Stomach (tissue), 9 donors: ENCODE data around the gene NFE2L3. TPM values are rescaled to one million over a fixed set of nuclear protein-coding genes. Genes with fewer than 3 reads are reported as not detected.

ENCODE experiments used
- DNase-seq, 2 donors: peaks; one replicate each; pipeline versions ENCODE4 v3.0.0 to v3.0.0-alpha.2; 2013 to 2019
- H3K27ac ChIP-seq, 5 donors: fragments of 200-600 bp in 4 of 5; sonication (generic) in 4 of 5; one replicate each; pipeline ENCODE4 v1.5.1; 2013 to 2019; ENCODE audit warnings: mild to moderate bottlenecking in 1 of 5, moderate library complexity in 1 of 5
- H3K27me3 ChIP-seq, 3 donors: fragments of 200-600 bp; sonication (generic); one replicate each; pipeline ENCODE4 v1.5.1; 2017 to 2019; ENCODE audit warnings: mixed run types in 1 of 3
- H3K36me3 ChIP-seq, 4 donors: fragments of 200-600 bp; sonication (generic); 1 replicate in 3 of 4; 2 replicates in 1 of 4; pipeline ENCODE4 v1.5.1; 2016 to 2019
- H3K4me1 ChIP-seq, 4 donors: fragments of 200-600 bp; sonication (generic); one replicate each; pipeline ENCODE4 v1.5.1; 2016 to 2019
- H3K4me3 ChIP-seq, 4 donors: fragments of 200-600 bp; sonication (generic) in 3 of 4; one replicate each; pipeline ENCODE4 v1.5.1; 2016 to 2019; ENCODE audit warnings: mild to moderate bottlenecking in 1 of 4
- H3K9me3 ChIP-seq, 4 donors: fragments of 200-600 bp; sonication (generic); one replicate each; pipeline ENCODE4 v1.5.1; 2016 to 2019
- EP300 ChIP-seq: sonication (generic); formaldehyde crosslinking; IDR thresholded peaks from one replicate; pipeline ENCODE4 v1.6.1; 2017; ENCODE audit warnings: antibody characterized with exemption
- POLR2A ChIP-seq, 4 donors: fragments of 450-650 bp; IDR thresholded peaks; one replicate each; pipeline ENCODE4 v1.6.1; 2016; ENCODE audit warnings: antibody characterized with exemption in 4 of 4, control low read depth in 2 of 4, mild to moderate bottlenecking in 1 of 4, moderate library complexity in 1 of 4
- POLR2AphosphoS5 ChIP-seq, 3 donors: sonication (generic); formaldehyde crosslinking; IDR thresholded peaks; one replicate each; pipeline ENCODE4 v1.6.1; 2016; ENCODE audit warnings: antibody characterized with exemption in 3 of 3
- WGBS, 5 donors: extraction: QIAGEN DNeasy Blood & Tissue Kit in 3 of 5; methylation state at CpG; one replicate each; pipeline versions ENCODE4 v1.1.5 to v1.1.7; 2013 to 2018; 5-methylcytosine and 5-hydroxymethylcytosine counted together
- intact Hi-C: fragments of 100-400 bp; cut with DNase I; formaldehyde crosslinking; loops from one replicate; pipeline ENCODE4 v1.15.1; 2023; ENCODE audit warnings: low total_unique reads
- polyA plus RNA-seq, 3 donors: library from polyadenylated mRNA; stranded (reverse); fragments of 200-250 nt; gene quantifications; one replicate each; pipeline ENCODE4 v1.2.3, GENCODE V29; 2013
- total RNA-seq, 5 donors: library from RNA; depleted of rRNA; stranded (reverse); fragments of >200 nt; gene quantifications; one replicate each; pipeline versions ENCODE4 v1.1.0 to v1.2.3, GENCODE V29; 2014 to 2016
- TF ChIP-seq, protein P1 (sequence below), 7 experiments: fragments of 450-650 bp in 4 of 7; fragments of 200-600 bp in 3 of 7; sonication (generic) in 3 of 7; IDR thresholded peaks; one replicate each; pipeline ENCODE4 v1.5.1; 2016 to 2019; ENCODE audit warnings: antibody characterized with exemption in 7 of 7, control low read depth in 2 of 7, mild to moderate bottlenecking in 1 of 7
- donor health status: healthy with polysubstance abuse.
- donor health status: Bipolar disorder and iron deficiency.
- donor health status: healthy.

Gene NFE2L3
- total and polyA plus RNA-seq, 8 donors, result 1.4 to 7.7 (median 4.9) TPM; not detected in 1

DNA sequence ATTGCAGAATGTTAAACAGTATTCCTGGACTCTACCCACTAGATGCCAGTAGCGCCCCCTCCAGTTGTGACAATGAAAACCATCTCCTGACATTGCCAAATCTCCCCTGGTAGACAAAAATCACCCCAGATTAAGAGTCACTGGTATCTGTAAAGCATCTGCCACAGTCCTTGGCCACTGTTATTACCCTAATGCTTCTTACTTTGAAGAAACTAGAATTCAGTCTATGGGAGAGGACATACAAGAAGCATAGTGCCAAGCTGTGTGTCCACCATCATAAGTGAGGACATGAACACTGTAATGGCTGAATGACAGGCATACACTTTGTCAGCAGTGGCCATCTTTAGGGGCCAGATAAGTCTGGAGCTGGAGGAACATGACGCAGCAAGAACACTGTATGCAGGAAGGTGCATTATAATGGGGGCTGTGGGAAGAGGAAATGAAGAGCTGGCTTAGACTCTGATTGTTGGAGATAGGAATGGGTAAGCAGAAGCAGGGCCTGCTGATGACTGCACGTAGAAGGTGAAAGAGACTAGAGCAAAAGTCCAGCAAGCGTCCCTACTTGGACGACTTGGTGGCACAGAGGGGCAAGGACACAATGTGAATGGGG lies 82.0 kb downstream of the NFE2L3 start:
- Histone ChIP-seq H3K36me3 (no peaks in the 10 kb centered on the region), H3K27ac (no peak overlapping the region), H3K9me3 (no peaks in the 10 kb centered on the region), H3K4me3 (no peak overlapping the region), H3K27me3 (no peaks in the 10 kb centered on the region), H3K4me1 (no peaks in the 10 kb centered on the region)
- TF ChIP-seq POLR2AphosphoS5 (IDR thresholded peaks at IDR 0.05) (no peak), EP300 (no peak), POLR2A (IDR thresholded peaks at IDR 0.05) (no peak)
- TF ChIP-seq, protein P1, sequence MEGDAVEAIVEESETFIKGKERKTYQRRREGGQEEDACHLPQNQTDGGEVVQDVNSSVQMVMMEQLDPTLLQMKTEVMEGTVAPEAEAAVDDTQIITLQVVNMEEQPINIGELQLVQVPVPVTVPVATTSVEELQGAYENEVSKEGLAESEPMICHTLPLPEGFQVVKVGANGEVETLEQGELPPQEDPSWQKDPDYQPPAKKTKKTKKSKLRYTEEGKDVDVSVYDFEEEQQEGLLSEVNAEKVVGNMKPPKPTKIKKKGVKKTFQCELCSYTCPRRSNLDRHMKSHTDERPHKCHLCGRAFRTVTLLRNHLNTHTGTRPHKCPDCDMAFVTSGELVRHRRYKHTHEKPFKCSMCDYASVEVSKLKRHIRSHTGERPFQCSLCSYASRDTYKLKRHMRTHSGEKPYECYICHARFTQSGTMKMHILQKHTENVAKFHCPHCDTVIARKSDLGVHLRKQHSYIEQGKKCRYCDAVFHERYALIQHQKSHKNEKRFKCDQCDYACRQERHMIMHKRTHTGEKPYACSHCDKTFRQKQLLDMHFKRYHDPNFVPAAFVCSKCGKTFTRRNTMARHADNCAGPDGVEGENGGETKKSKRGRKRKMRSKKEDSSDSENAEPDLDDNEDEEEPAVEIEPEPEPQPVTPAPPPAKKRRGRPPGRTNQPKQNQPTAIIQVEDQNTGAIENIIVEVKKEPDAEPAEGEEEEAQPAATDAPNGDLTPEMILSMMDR (IDR thresholded peaks at IDR 0.05), result no peak
- intact Hi-C loops, result no loop called here
- no peak for DNase-seq
- WGBS, 5 donors, result 77 to 85% (median 80%) methylated on average over 5 of the region's 5 CpGs

Other genes starting within 250 kb of the NFE2L3 start
- gene HNRNPA2B1, start 48.5 kb downstream of the NFE2L3 start, total RNA-seq, result 100 to 1,000 TPM; 142 to 316 (median 249) TPM
- gene HNRNPA2B1, start 48.5 kb downstream of the NFE2L3 start, polyA plus RNA-seq, result 100 to 1,000 TPM; 391 to 464 (median 413) TPM
- gene CBX3, start 49.5 kb downstream of the NFE2L3 start, total RNA-seq, result 100 to 1,000 TPM in 2 of 5 donors, 10 to 100 TPM in 3; 21.4 to 156 (median 58.9) TPM
- 100 to 1,000 TPM in 1 of 3 donors, 10 to 100 TPM in 2; 73.3 to 115 (median 79.1) TPM for gene CBX3, start 49.5 kb downstream of the NFE2L3 start, polyA plus RNA-seq
- gene SNX10, start 139.7 kb downstream of the NFE2L3 start, total RNA-seq, result 10 to 100 TPM in 1 of 5 donors, 1 to 10 TPM in 1, under 1 TPM in 1, not detected in 2; 0.58 to 55.0 (median 5.3) TPM
- gene SNX10, start 139.7 kb downstream of the NFE2L3 start, polyA plus RNA-seq, result 1 to 10 TPM; 1.8 to 3.7 (median 2.2) TPM